Activated CD8-positive, alpha-beta T cell treated with anti-CD3 and anti-CD28 coated beads, Interleukin-2, amount 10 ng/mL, durations not matched to agents 7 days and 5 days (primary cell): ENCODE results near the gene PIR. TPM values are rescaled to one million over a fixed set of nuclear protein-coding genes. Genes with fewer than 3 reads are reported as not detected.

ENCODE experiments used
- ATAC-seq: fragments of 150-1000 bp; cut with Tn5 transposase; one replicate; pipeline ENCODE4 v1.10.0; 2021; ENCODE audit warnings: moderate library complexity
- CTCF ChIA-PET: fragments of 350-600 bp; sonication (Branson Sonifier 250); formaldehyde crosslinking; loops from one replicate; lab custom pipeline; 2021; ENCODE audit warnings: antibody characterized with exemption; lab: Charles Lee
- POLR2A ChIA-PET: fragments of 350-600 bp; sonication (Branson Sonifier 250); formaldehyde crosslinking; loops from one replicate; lab custom pipeline; 2021; ENCODE audit warnings: antibody characterized with exemption; lab: Charles Lee
- DNase-seq: peaks from one replicate; pipeline ENCODE4 v3.0.0-alpha.2; 2020
- H3K27ac Mint-ChIP-seq: one replicate; pipeline ENCODE4 v1.8.0; 2021; ENCODE audit warnings: mild to moderate bottlenecking, mixed read lengths
- H3K27me3 Mint-ChIP-seq: one replicate; pipeline ENCODE4 v1.8.0; 2021; ENCODE audit warnings: low read depth, mixed read lengths
- H3K36me3 Mint-ChIP-seq: one replicate; pipeline ENCODE4 v1.8.0; 2021; ENCODE audit warnings: low read depth, mixed read lengths
- H3K4me1 Mint-ChIP-seq: one replicate; pipeline ENCODE4 v1.8.0; 2021; ENCODE audit warnings: low read depth, mixed read lengths
- H3K4me3 Mint-ChIP-seq: one replicate; pipeline ENCODE4 v1.8.0; 2021; ENCODE audit warnings: mild to moderate bottlenecking, mixed read lengths
- H3K9me3 Mint-ChIP-seq: one replicate; pipeline ENCODE4 v1.8.0; 2022; ENCODE audit warnings: mixed read lengths; ENCODE audit not compliant: insufficient read depth
- total RNA-seq, 2 experiments: library from RNA; stranded (reverse); gene quantifications; one replicate each; pipeline ENCODE4 v1.2.3, GENCODE V29; 2021

PIR gene
- total RNA-seq, 2 experiments from 2014 or later: 0.90 to 0.91 TPM

DNA sequence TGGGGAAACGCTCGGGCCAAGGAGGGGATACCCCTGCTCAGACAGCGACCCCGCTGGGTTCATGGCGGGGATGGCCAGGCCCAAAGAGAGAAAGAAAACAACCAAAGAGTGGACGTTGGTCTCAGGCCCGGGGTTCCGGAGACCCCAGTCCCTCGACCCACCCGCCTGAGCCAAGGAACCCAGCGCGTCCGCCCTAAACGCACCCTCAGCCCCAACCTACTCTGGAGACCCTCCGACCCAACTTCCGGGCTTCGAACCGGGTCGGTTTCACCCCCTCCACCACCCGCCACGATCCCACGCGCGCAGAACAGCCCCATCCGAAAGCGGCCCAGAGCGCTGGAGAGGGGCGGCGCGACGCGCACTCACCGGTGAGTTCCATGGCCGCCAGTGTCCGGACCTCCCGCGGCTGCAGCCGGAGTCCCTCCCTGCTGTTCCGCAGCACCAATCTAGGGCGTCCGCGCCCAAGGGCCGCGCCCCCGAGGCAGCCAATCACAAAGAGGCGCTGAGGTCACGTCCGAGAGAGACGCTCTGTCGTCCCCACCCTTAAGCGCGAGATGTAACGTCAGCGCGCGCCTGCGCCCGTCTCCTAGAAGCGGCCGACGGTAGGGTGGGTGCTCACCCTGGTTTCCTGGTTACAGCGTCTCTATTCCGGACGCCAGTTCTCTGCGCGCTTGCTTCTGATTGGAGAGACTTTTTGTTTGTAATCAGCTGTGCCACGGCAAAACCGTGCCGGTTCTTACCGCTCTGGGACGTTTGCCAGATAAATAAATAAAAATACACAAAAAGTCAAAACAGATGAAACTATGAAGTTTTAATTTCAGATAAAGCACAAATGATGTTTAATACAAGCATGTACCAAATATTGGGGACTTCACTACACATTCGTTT, 157.8 kb downstream of the PIR start, which contains the start of gene PIGA:
Gene PIGA, minus strand, starts transcription at position 389 of the 888 bp plus-strand sequence. CDS start 3,593 bp downstream, outside the sequence.
- Mint-ChIP-seq H3K36me3 (peaks cover 8% of the 10 kb centered on the region), H3K4me1 (peaks cover 18% of the 10 kb centered on the region), H3K4me3 (peak within 1 kb of the TSS; percentile 91), H3K27me3 (peaks cover 7% of the 10 kb centered on the region), H3K27ac (peak within 1 kb of the TSS; percentile 95), H3K9me3 (no peaks in the 10 kb centered on the region)
- DNase-seq (peak; percentile 94), ATAC-seq (peak; percentile 99)
- POLR2A ChIA-PET: no interaction called here
- CTCF ChIA-PET: interaction anchor here (0.6 to 1.0 kb wide), 2 partner anchors 14 to 191 kb away, joined by 3 read pairs; no protein-coding TSS in a partner anchor

Other genes with a start within 250 kb of the PIR start
- under 1 TPM; 0.18 to 0.34 TPM for gene ASB9, start 223.2 kb downstream of the PIR start, total RNA-seq
- gene ASB11, start 177.7 kb downstream of the PIR start, total RNA-seq: not detected
- gene PIGA, start 157.8 kb downstream of the PIR start, total RNA-seq: 10 to 100 TPM; 19.0 to 20.9 TPM
- gene VEGFD, start 108.9 kb downstream of the PIR start, total RNA-seq: not detected
- not detected for gene BMX, start 7.5 kb upstream of the PIR start, total RNA-seq
- gene ACE2, start 107.6 kb upstream of the PIR start, total RNA-seq: not detected
- gene CLTRN, start 171.5 kb upstream of the PIR start, total RNA-seq: not detected
- 10 to 100 TPM; 16.2 to 16.6 TPM for gene CA5B, start 244.9 kb upstream of the PIR start, total RNA-seq